Nucleus accumbens (tissue), 56 donors: ENCODE results near the gene HOXA3.

Experiments used
- DNase-seq, 56 donors: peaks; one replicate each; lab custom pipeline; 2025; lab: John Stamatoyannopoulos, UW

HOXA3 gene

DNA sequence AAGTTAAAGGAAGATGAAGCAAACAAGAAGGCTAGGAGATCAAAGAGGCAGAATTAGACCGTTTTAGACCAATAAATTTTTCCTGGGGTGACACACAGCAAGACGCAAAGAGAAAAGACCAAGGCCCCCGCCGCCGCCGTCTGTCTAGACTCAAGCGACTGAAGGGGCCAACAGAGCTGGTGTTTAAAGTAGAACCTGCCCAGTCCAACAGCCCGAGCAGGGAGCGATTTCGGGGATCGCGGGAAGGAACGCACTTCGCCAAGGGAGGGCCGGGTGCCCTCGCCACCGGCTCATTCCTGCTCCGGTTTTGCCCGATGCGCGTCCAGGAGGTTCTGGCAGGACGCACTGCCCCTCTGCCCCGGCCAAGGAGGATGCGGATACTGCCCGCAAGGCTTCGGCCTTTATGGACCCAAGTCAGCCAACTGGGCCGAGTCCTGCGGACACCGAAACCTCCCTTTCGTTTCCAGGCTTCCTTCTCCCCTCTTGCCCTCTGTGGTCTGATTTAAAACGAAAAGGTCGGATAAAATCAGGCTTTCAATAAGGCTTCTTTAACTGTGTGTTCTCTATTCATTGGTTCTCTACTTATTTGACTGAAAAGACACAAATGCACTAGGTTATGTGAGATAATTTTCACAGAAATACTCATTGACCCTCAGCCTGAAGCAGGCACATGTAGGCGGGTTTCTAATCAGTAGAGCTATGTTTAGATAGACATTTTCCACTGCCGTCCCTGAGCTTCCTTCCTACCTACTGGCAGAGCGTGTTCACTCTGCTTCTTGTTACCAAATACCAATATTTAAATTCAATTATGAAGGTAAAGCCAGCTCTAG lies 6.3 kb upstream of the HOXA3 start:
- DNase-seq = no peak

DNA sequence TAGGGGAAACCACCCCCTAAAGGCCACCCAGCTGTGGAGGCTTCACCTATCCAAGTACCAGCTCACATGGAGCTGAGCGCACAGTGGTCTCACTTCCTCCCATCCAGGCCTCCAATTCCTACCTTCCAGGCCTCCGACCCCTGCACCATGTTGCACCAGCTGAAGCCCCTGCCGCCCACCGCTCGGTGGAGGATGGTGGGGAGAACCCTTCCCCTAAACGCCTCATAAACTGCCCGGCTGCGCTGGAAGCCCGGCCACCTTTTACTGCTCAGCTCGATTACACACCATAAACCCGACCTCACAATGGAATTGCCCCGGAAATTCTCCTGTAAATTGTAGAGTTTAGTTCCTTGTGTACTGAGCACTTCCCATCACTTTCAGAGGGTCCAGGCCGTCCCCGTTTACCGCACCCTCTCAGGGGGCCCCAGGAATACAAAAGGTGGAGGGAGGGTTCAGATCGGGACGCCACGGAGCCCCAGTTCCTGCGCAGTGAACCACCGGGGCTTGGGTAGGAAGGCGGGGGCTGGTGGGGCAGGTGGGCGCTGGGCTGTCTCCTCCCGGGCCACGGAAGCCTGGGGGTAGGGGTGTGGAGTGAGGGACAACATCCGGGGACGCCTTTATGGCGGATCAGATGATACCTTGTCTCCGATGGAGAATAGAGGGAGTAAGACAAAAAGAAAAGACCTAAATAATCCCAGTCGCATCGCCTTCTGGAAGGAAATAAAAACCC lies 5.5 kb upstream of the HOXA3 start:
- DNase-seq = no peak

DNA sequence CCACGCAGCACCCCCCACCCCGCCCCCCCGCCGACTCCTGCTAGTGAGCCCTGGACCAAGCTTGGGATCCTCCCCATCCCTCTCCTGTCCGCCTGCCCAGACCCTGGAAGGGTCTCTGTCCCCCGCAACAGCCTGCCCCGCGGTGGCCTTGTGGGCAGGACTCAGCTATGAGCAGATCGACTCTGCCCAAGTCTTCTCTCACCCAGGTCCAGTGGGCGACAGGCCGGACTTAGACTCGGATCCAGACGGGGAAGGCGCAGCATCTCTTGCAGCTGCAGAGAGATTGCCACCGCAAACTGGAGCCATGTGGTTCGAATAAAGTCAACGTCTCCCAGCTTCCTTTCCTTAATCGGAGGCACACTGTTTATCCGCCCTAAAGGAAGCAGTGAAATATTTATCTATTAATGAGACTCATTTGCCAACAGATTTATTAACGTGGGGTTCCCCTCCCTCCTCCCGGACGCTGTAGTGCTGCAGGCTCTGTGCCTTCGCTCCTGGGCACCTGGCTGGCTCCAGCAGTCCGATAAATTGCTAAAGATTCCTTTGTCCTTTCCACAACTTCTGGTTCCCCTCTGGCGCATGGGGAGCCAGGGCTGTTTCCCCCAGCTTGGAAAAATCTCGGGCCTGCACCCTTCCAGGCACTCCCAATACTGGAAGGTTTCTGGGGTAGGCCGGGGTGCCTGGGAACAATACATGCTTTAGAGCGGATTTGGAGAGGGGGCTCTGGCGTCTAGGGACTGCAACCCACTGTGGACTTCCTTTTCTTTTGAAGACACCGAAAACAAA lies 4.7 kb upstream of the HOXA3 start:
- no peak for DNase-seq

DNA sequence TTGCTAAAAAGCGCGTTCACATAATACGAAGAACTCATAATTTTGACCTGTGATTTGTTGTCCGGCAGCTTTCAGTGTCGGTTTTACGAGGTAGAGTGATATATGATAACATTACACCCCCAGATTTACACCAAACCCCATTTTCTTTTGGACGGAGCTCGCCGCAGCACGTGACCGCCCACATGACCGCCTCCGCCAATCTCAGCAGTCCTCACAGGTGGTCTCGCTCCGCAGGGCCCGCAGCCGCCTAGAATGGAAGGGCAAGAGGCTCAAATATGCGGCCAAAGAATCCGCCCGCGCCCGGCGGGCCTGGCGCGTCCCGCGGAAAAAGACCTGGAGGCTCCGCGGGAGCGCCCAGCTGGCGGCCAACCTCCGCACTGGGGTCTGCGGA lies 4.1 kb upstream of the HOXA3 start, which contains the start of gene HOXA7:
Gene HOXA7 (minus strand): TSS at position 168 of the 391 bp plus-strand sequence. CDS start 130 bp downstream, at position 38.
- no peak for DNase-seq

DNA sequence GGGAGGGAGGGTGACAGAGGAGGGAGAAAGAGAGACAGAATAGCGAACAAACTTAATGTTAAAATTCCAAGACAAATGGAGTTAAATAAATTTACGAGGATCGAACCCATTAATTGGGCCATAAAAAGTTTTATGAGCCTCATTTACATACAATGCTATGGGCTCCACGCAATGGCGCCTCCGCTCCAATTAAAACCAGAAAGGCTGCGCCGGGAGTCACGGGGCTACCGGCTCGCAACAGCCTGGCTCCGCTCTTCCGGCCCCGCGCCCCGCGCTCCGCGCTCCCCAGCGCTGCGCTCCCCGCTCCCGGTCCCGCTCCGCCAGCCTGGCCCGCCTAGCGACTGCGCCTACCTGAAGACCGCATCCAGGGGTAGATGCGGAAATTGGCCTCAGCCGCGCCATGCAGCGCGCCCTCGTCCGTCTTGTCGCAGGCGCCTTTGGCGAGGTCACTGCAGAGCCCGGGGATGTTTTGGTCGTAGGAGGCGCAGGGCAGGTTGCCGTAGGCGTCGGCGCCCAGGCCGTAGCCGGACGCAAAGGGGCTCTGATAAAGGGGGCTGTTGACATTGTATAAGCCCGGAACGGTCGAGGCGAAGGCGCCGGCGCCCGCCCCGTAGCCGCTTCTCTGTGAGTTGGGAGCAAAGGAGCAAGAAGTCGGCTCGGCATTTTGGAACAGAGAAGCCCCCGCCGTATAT lies 3.6 kb upstream of the HOXA3 start:
- DNase-seq = no peak

DNA sequence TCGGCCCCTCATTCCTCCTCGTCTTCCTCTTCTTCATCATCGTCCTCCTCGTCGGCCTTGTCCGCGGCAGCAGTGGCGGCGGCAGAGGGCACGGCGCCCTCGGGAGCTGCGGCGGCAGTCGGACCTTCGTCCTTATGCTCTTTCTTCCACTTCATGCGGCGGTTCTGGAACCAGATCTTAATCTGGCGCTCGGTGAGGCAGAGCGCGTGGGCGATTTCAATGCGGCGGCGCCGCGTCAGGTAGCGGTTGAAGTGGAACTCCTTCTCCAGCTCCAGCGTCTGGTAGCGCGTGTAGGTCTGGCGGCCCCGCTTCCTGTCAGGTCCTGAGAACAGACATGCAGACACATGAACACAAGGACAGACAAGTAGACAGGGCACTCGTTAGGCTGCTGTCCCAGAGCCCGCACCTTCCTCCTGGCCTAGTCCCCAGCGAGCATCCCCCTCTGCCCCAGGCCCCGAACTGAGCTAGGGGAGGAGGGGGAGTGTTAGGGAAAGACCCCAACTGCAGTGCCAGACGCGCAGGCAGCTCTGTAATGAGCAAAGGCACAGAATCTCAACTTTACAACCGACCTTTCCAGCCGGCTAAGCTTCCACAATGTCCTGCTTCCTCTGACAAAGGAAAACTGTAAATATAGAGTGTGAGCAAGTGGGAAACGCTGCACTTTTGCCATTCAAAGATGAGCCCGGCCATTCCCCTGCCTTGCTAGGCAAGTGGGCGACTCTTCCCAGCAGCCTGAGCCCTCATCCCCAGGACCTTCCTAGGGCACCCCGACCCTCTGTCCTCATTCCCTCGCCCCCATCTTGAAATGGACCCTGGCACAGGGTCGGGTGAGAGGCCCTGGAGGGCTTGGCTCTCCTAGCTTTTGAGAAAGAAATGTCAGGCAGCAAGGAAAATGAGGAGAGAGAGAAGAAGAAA lies 2.8 kb upstream of the HOXA3 start:
- no peak for DNase-seq

DNA sequence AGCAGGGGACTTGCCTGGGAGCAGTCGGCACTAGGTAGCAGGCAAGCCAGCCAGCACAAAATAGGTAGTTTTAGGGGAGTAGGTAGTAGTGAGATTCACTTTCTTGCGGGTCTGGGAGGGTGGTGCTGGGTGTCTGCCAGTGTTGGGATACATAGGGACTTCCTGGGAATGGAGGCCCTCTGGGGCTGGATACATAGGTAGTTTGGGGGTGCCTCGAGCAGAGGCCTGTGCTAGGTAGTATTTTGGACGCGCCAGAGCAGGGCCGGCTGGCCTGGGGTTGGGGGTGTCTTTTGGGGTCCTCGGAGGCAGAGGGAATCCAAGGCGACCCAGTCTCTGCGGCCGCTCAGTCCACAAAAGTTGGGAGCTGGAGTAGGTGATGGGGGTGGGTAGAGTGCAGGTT lies 2.0 kb upstream of the HOXA3 start:
- DNase-seq = no peak

DNA sequence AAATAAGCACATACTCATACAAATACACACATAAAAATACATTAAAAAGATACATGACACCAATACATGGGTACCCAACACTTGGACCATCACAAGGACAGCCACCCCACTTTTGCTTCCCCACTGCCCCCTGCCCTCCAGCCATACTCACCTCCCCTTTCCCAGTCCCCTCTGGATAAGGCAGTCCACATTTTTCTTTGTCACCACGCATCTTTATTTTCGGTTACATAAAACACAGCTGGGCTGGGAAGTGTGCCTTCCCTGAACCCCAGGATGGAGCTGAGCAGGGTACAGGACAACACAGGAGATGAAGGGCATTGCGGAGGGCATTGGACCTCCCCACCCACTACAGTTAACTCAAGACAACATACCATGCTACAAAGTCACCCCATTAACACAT lies 1.1 kb upstream of the HOXA3 start:
- DNase-seq = no peak

DNA sequence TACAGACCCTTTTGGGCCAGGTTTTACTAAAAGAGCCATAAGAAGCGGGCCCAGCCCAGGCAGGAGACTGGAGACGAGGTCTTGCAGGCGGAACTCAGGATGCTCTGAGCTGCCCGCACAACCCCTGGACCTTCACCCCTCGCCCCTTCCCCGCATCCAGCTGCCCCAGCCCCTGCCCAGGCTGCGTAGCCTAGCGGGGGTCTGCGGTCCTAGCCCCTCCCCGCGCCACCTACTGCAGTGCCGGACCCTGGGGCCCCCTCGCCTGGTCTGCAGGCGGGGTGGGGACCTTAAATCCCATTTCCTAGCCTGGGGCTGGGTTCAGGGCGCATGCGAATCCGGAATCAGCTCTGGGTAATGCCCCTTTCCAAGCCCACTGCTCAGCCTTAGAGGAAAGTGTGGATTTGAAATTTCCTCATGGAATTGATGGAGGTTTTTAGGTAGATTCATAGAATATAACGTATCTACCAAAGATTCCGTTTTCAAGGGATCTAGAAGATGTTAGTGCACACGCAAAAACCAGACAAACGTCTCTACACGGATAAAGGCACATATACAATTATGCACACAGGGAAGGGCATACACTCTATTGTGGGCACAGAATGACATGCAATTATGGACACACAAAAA lies 546 bp upstream of the HOXA3 start:
- no peak for DNase-seq

DNA sequence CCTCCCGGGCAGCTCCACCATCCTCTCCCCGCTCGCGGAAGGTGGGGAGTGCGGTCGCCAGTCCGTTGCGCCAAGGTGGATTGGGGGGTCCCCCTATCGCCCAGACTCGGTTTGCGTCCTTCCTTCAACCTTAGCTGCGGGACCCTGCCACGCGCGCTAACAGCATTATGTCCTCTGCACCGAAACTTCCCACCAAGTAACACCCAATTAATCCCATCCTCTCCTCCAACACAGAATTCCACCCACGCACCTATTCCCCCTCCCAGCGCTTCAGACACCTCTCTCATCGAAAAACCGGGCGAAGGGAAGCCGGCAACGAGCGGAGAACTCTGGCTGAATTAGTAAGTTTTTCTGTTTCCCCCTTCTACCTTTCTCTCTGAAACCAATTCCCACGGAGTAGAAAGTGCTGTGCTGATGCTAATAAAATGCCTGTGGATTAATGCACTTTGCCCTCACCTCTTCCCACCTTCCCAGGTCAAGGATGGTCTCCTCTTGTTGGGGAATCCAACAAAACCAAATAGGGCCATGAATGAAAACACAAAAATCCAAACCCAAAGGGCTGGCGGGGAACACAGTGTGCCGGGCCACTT lies 947 bp downstream of the HOXA3 start:
- DNase-seq = no peak

DNA sequence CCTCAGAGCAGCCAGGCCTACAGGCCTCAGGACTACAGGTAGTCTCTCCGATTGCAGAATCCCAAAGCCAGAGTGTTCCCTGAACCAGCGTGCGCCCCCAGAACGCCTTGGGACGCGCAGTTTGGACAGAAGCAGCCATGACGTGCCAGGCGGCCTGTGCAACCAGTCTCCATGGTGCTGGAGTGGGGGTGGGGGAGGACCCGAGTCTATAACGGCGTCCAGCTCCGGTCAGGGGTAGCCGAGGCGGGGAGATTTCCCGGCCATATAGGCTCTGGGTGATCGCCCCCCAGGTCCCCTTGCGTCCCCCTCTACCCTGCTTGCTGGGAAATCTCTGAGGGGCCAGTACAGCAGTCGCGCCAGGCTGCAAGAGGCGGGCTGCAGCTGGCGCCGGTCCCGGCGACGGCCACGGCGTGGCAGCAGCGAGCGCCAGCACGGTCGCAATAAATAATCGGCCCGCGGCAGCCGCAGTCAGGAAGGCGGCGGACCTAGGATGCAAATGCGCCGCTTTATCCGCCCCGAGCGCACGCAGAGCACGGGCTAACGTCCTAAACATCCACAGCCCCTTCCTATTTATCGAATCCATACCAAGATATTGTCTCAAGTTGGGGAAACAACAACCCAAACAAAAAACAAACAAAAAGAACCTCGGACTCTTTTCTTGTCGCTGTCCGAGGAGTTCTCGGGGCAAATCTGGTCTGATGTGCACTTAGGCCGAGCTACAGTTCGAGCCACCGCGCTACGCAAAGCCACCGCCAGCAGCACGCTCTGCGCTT lies 1.6 kb downstream of the HOXA3 start:
- DNase-seq = peak in 15 of 56 donors; percentile 5 to 40 (median 17)

DNA sequence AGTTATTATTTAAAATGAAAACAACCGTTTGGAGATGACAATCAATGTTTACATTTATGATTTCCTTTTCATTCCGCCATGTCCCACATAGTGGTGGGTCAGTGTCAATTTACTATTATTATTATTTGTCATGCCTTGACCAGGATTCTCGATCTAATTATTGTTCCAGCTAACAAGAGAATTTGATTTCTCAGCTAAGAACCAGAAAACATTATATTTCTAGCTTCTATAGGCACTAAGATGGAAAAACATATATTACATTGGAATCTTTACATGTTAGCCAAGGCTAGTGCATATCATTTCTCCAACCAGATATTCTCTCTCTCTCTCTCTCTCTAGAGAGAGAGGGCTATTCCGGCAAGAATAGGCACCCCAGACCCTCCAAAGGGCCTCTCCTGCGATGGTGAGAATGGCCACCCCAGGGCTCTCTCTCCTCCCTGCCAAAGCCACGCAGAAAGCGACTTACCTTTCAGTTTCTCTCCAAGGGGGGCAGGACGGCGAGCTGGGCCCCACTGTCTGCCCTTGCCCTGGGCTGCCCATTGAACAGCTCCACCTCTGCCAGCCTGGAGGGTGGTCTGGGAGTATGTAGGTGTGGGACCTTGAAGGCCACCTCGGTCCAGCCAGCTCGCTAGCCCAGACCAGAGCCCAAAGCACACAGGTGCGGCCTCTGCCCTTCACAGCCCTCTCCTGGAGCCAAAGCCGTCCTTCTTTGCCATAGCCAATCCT lies 2.4 kb downstream of the HOXA3 start:
- DNase-seq = no peak

DNA sequence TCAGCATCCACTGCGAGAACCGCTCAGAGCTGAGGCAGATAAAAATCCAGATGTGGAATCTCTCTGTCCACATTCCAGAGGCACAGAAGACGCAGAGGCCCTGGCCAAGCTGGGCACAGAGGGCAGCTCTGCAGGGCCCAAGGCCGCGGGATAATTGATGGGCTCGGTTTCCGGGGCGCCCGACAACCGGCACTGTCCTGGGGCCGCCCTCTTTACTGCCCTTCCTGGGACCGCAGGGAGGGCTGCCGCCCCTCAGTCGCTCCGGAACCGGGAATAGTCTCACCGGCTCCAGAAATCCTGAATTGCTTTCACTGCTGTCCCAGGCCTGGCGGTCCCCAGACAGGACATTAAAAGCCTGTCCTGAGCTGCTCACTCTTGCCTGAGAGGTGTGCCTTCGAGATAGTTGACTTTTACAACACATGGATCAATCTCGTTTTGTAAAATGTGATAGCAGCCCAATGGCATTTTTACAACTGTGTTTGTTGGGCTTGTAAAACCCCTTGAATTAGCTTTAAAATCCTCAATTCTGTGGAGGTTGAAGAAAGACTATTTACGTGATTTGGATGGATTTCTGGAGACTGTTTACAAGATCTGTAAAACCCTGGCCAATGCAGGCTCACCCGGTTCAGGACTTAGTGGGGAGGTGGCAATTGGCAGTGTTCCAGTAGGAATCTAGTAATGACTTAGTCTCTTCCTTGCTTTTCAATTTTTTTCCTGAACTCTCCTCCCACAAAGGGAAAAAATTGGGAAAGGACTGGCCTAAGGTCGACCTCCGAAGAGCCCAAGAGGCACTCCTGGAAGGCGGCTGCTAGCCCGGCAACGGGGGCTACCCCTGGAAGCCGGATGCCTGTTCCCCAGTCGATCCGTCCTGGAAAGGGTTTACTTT lies 3.4 kb downstream of the HOXA3 start:
- DNase-seq = no peak

DNA sequence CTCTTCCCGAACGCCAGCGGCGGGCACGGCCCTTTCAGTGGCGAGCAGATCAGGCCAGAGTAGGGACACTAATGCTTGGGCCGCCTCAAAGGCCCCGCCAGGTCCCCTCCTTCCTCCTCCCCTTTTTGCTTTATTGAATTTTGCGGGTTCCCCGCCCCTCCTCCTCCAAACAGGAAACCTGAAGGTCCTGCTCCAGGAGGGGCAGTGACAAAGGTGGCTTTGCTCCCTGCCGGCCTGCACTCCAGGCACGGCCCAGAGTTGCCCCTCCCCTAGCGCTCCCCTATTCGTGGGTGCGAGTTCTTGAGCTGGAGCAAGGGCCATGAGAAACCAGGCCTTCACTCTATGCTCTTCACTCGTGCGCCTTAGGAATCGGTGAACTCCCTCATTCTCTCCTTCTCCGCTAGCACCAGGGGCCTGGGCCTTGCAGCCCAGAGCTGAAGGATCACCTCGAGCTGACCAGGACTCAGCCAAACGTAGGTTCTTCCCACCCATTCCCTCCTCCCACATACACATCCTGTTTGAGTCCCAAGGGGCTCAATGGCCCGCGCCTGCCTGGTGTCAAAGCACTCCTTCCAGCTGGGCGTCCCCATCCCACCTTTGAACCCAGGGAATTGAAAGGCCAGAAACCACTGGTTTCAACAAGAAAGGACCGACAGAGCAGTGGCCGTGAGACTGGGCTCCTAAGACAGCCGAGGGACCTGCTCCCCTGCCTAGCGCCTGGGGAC lies 4.2 kb downstream of the HOXA3 start:
- DNase-seq = no peak
